GM21390 (cell line): ENCODE data around the gene NUDT14.

ENCODE experiments used
- ATAC-seq: cut with Tn5 transposase; IDR thresholded peaks from one replicate; pipeline ENCODE4 v1.9.1; 2021; ENCODE audit not compliant: unreplicated experiment

NUDT14 gene

DNA sequence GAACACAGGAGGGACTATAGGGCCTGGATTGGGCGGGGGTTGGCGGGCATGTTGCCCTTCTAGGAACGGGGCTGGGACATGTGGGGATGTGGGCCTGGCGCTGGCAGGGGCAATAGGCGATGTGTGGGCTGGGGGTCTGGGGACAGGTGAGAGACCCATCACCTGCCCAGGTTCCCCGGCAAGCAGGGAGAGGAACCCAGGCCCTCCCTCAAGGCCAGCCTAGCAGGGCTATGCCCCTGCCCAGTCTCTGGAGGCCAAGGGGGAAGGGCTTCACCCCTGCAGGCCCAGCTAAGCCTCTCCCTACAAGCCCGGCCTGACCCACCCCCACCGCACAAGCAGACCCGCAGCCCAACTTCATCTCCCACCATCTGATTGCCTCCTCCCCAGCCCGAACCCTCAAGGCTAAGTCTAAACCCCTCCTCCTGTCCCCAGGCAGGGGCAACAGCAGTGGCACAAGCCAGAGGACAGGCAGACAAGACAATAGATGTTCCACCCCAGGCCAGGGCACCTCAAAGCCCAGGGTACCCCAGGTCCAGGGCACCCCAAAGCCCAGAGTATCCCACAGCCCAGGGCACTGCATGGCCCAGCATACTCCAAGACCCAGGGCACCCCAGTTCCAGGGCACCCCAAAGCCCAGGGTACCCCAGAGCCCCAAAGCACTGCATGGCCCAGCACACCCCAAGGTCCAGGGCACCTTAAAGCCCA lies 19.0 kb downstream of the NUDT14 start:
- ATAC-seq: no peak

GRCh38 chr14:105161309-105161708 lies 19.8 kb downstream of the NUDT14 start:
- ATAC-seq: no peak

- ATAC-seq: no peak
Observed at GRCh38 chr14:105160776-105161175, 20.3 kb downstream of the NUDT14 start.

- no peak for ATAC-seq
Observed at GRCh38 chr14:105159344-105159743, 21.8 kb downstream of the NUDT14 start.

GRCh38 chr14:105158794-105159193 lies 22.3 kb downstream of the NUDT14 start:
- no peak for ATAC-seq

DNA sequence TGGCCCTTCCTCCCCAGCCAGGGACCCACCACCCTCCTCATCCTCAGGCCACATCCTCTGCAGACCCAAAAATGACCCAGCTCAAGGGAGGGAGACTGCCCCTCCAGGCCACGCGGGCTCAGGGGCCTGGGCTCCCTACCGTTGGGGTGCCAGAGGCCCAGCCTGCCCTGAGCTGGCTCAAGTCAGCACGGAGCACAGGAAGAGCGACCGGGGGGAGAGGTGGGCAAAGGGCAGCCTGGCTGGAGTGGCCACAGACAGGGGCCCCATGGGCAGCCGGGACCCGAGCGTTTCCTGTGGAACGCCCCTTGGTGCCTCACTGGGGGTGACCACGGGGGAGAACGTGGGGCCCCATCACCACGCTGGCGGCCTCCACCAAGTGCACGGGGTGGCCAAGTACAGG lies 23.2 kb downstream of the NUDT14 start:
- ATAC-seq: no peak

DNA sequence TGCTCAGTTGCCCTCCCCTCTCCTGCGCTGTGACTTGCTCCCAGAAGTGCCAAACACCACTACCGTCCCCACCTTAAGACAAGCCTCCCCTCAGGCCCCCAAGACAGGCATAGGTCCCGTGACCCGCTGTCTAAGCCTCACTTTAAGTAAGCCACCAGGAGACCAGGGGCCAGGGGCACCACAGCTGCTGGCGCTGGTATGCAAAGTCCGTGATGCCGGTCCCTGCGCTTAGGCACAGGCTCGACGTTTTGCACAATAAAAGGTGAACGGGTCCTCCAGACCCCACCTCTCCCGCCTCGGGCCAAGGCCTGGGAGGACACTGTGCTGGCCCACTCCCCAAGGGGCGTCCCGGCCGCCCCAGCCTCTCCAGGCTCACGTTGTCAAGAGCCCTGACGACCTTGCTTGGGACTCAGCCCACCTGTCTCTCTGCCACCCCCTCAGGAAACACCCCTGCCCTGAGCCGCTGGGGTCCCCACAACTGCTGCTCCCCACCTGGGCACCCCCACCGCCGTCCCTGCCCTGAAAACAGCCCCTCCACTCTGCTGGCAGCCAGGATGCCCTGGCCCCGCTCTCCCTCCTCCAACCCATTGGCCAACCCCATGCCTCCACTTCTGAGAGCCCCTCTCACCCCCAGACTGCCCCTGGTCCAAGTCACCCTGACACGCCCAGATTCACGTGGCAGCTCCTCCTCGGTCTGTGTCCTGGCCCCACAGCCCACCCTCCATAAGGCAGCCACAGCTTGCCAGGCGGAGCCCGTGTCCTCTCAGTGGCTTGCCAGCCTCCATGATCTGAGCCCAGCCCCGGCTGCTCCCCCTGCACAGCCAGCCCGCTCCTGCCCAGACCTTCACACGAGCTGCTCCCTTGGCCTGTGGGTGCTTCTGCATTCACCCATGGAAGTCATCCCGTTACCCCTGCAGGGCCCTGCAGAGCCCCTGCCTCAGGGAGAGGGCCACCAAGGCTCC lies 24.4 kb downstream of the NUDT14 start:
- ATAC-seq: no peak

- no peak for ATAC-seq
Observed at GRCh38 chr14:105155681-105156413, 25.3 kb downstream of the NUDT14 start.

- ATAC-seq: no peak
Observed at GRCh38 chr14:105155071-105155651, 26.0 kb downstream of the NUDT14 start.

DNA sequence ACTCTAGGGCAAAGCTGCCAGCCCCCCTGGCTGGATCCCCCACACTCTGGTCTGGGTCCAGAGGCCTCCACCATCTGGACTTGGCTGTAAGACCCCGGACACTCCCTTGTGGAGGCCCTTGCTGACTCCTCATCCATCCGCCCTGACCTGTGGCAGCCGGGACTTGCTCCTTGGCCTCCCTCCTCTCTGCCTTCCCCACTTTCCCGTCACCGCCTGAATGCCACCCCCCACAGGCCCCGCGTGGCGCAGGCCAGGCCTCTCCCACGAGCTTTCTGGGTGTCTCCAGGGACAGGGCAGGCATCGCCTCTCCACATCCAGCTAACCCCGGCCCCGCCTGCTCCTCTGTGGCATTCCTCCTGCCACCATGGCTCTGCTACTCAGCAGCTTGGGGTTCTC lies 26.6 kb downstream of the NUDT14 start:
- no peak for ATAC-seq

- ATAC-seq: no peak
Observed at GRCh38 chr14:105153739-105154475, 27.2 kb downstream of the NUDT14 start.

DNA sequence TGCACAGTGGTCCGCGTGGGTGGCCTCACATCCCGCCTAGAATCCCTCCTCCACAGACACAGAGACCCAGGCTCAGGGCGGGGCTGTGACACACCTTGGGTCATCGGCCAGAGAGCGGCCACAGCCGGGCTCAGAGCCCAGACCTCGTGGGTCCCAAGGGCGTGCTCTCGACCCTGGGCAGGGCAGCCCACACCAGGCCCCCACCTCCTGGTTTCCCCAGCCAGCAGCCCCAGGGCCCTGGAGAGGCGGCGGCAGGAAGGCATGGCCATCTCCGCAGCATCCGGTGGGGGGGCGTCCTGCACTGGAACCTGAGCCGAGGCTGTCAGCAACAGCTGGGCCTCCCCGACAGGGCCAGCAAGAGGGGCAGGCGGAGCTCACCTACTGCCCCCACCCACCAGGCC lies 27.8 kb downstream of the NUDT14 start:
- ATAC-seq: no peak

GRCh38 chr14:105152794-105153241 lies 28.3 kb downstream of the NUDT14 start:
- no peak for ATAC-seq

- no peak for ATAC-seq
Observed at GRCh38 chr14:105151838-105152793, 29.0 kb downstream of the NUDT14 start.

GRCh38 chr14:105151084-105151837 lies 29.9 kb downstream of the NUDT14 start:
- no peak for ATAC-seq

GRCh38 chr14:105150368-105151083 lies 30.6 kb downstream of the NUDT14 start:
- ATAC-seq: no peak

DNA sequence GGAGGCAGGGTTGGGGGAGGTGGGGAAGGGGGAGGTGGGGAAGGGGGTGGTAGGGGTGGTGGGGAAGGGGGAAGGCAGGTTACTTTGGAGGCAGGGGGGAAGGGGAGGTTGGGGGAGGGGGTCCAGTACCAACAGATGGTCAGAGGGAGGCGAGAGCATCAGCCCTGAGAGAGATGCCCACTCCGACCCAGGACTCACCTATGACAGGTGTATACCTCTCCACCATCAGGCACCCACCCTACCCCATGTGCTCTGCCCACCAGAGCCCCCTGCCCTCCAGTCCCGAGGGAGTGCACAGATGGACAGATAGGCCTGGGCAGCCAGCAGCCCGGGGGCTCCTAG lies 31.1 kb downstream of the NUDT14 start:
- ATAC-seq: no peak
